Thymus (tissue), 11 donors: ENCODE data around the gene GAK. TPM values are rescaled to one million over a fixed set of nuclear protein-coding genes. Genes with fewer than 3 reads are reported as not detected.
"Not testable (repeated sequence)": the region's sequence is repeated elsewhere in the genome, so short reads cannot be mapped to it uniquely, and the experiment has no call there.

Experiments used
- DNase-seq, 9 donors: peaks; one replicate each; pipeline ENCODE4 v3.0.0-alpha.2; 2013; ENCODE audit warnings: low spot score in 9 of 9, low read depth in 6 of 9, missing footprints in 1 of 9
- H3K27ac ChIP-seq, 2 donors: one replicate each; pipeline ENCODE4 v1.5.1; 2013; ENCODE audit warnings: control low read depth in 1 of 2, low read depth in 1 of 2, low read length in 1 of 2, mild to moderate bottlenecking in 1 of 2, moderate library complexity in 1 of 2
- H3K27me3 ChIP-seq, 2 donors: one replicate each; pipeline ENCODE4 v1.5.1; 2013; ENCODE audit warnings: low read length in 1 of 2; ENCODE audit not compliant: control insufficient read depth in 2 of 2, insufficient read depth in 1 of 2
- H3K36me3 ChIP-seq, 2 donors: one replicate each; pipeline ENCODE4 v1.5.1; 2013; ENCODE audit warnings: low read length in 1 of 2, mild to moderate bottlenecking in 1 of 2, moderate library complexity in 1 of 2; ENCODE audit not compliant: control insufficient read depth in 2 of 2, insufficient read depth in 2 of 2
- H3K4me1 ChIP-seq, 2 donors: one replicate each; pipeline ENCODE4 v1.5.1; 2013; ENCODE audit warnings: low read length in 2 of 2; ENCODE audit not compliant: control insufficient read depth in 2 of 2, insufficient read depth in 2 of 2
- H3K4me3 ChIP-seq, 2 donors: one replicate each; pipeline ENCODE4 v1.5.1; 2013; ENCODE audit warnings: low read length in 2 of 2, control low read depth in 1 of 2, mild to moderate bottlenecking in 1 of 2
- H3K9me3 ChIP-seq, 2 donors: one replicate each; pipeline ENCODE4 v1.5.1; 2013; ENCODE audit warnings: low read length in 1 of 2, mild to moderate bottlenecking in 1 of 2; ENCODE audit not compliant: control insufficient read depth in 2 of 2, insufficient read depth in 1 of 2
- WGBS: extraction: QIAGEN DNeasy Blood & Tissue Kit; methylation state at CpG from one replicate; pipeline ENCODE4 v1.1.7; 2013; 5-methylcytosine and 5-hydroxymethylcytosine counted together
- polyA plus RNA-seq: library from polyadenylated mRNA; stranded (reverse); fragments of 200-250 nt; gene quantifications from one replicate; pipeline ENCODE4 v1.2.3, GENCODE V29; 2013
- total RNA-seq: library from RNA; stranded (reverse); fragments of 120-200 nt; gene quantifications from one replicate; pipeline ENCODE4 v1.2.4, GENCODE V29; 2013
- donor health status: healthy.

Gene GAK
- total and polyA plus RNA-seq, 2 donors = 47.5 to 230 TPM

- WGBS = 89% methylated on average over 5 of the region's 5 CpGs
- no peak overlapping the region for H3K4me3 ChIP-seq
- peaks cover 0 to 21% of the 10 kb centered on the region in 2 donors for H3K27me3 ChIP-seq
- peaks cover 5 to 13% of the 10 kb centered on the region in 2 donors for H3K9me3 ChIP-seq
- H3K27ac ChIP-seq = no peak overlapping the region
- DNase-seq = no peak
- no peaks in the 10 kb centered on the region for H3K4me1 ChIP-seq
- H3K36me3 ChIP-seq = no peaks in the 10 kb centered on the region
Observed at GRCh38 chr4:807792-808191, 124.3 kb downstream of the GAK start.

- 94% methylated on average over 4 of the region's 4 CpGs for WGBS
- Histone ChIP-seq H3K27me3 (peaks cover 0 to 14% of the 10 kb centered on the region in 2 donors), H3K9me3 (peaks cover 5 to 13% of the 10 kb centered on the region in 2 donors)
- DNase-seq, H3K4me3 ChIP-seq, H3K4me1 ChIP-seq, H3K27ac ChIP-seq, H3K36me3 ChIP-seq: not testable (repeated sequence)
Observed at GRCh38 chr4:806979-807378, 125.1 kb downstream of the GAK start.

- no peak overlapping the region for H3K4me3 ChIP-seq
- no peak overlapping the region for H3K27ac ChIP-seq
- WGBS = 87% methylated on average over 44 of the region's 44 CpGs
- H3K36me3 ChIP-seq = no peaks in the 10 kb centered on the region
- peaks cover 0 to 5% of the 10 kb centered on the region in 2 donors for H3K4me1 ChIP-seq
- H3K9me3 ChIP-seq = peaks cover 5 to 13% of the 10 kb centered on the region in 2 donors
- DNase-seq = no peak
- H3K27me3 ChIP-seq = peaks cover 0 to 6% of the 10 kb centered on the region in 2 donors
Observed at GRCh38 chr4:804804-805203, 127.3 kb downstream of the GAK start.

- WGBS = 96% methylated on average over 13 of the region's 13 CpGs
Observed at GRCh38 chr4:803884-804283, 128.2 kb downstream of the GAK start.

GRCh38 chr4:801436-802124 lies 130.5 kb downstream of the GAK start:
- 92% methylated on average over 13 of the region's 13 CpGs for WGBS
- H3K27me3 ChIP-seq = peaks cover 0 to 11% of the 10 kb centered on the region in 2 donors
- H3K36me3 ChIP-seq = no peaks in the 10 kb centered on the region
- H3K4me3 ChIP-seq = no peak overlapping the region
- H3K9me3 ChIP-seq = peaks cover 5 to 17% of the 10 kb centered on the region in 2 donors
- no peak for DNase-seq
- peaks cover 11 to 20% of the 10 kb centered on the region in 2 donors for H3K4me1 ChIP-seq
- H3K27ac ChIP-seq = no peak overlapping the region

More at GRCh38 chr4:803884-804283, 128.2 kb downstream of the GAK start:
- Histone ChIP-seq H3K9me3 (peaks cover 5 to 17% of the 10 kb centered on the region in 2 donors), H3K27me3 (peaks cover 0 to 9% of the 10 kb centered on the region in 2 donors), H3K4me3 (no peak overlapping the region), H3K27ac (no peak overlapping the region), H3K4me1 (peaks cover 4 to 12% of the 10 kb centered on the region in 2 donors), H3K36me3 (no peaks in the 10 kb centered on the region)
- no peak for DNase-seq

Other genes with a start within 250 kb of the GAK start
- gene SLC49A3, start 243.2 kb downstream of the GAK start, total RNA-seq = 1.2 TPM
- 4.8 TPM for gene SLC49A3, start 243.2 kb downstream of the GAK start, polyA plus RNA-seq
- gene PCGF3, start 226.5 kb downstream of the GAK start, total RNA-seq = 30.6 TPM
- gene PCGF3, start 226.5 kb downstream of the GAK start, polyA plus RNA-seq = 93.4 TPM
- 3.5 TPM for gene CPLX1, start 106.2 kb downstream of the GAK start, total RNA-seq
- gene CPLX1, start 106.2 kb downstream of the GAK start, polyA plus RNA-seq = 7.9 TPM
- gene TMEM175, start 144 bp upstream of the GAK start, total RNA-seq = 10.9 TPM
- 87.1 TPM for gene TMEM175, start 144 bp upstream of the GAK start, polyA plus RNA-seq
- 11.3 TPM for gene DGKQ, start 41.3 kb upstream of the GAK start, total RNA-seq
- 24.1 TPM for gene DGKQ, start 41.3 kb upstream of the GAK start, polyA plus RNA-seq
- gene IDUA, start 54.7 kb upstream of the GAK start, total RNA-seq = 12.6 TPM
- gene IDUA, start 54.7 kb upstream of the GAK start, polyA plus RNA-seq = 27.4 TPM
- gene SLC26A1, start 61.1 kb upstream of the GAK start, total RNA-seq = 0.14 TPM
- 0.41 TPM for gene SLC26A1, start 61.1 kb upstream of the GAK start, polyA plus RNA-seq
- 1.7 TPM for gene FGFRL1, start 79.3 kb upstream of the GAK start, total RNA-seq
- 6.2 TPM for gene FGFRL1, start 79.3 kb upstream of the GAK start, polyA plus RNA-seq
- 1.1 TPM for gene RNF212, start 181.2 kb upstream of the GAK start, total RNA-seq
- 11.2 TPM for gene RNF212, start 181.2 kb upstream of the GAK start, polyA plus RNA-seq
- gene SPON2, start 240.3 kb upstream of the GAK start, total RNA-seq = 5.3 TPM
- 48.2 TPM for gene SPON2, start 240.3 kb upstream of the GAK start, polyA plus RNA-seq